A673 (cell line): ENCODE data around the gene AP1S3.

Experiments
- CTCF ChIP-seq: fragments of 300-800, 200-600 bp; sonication (generic); conservative IDR thresholded peaks from 2 replicates; pipeline ENCODE4 v1.5.1; 2017; ENCODE audit warnings: low read depth, mild to moderate bottlenecking, antibody characterized with exemption, low read length, moderate library complexity, mixed read lengths
- EZH2 ChIP-seq: fragments of 200-600 bp; sonication (generic); IDR thresholded peaks from 2 replicates; pipeline ENCODE4 v1.6.1; 2017; ENCODE audit warnings: borderline replicate concordance, low read depth, mild to moderate bottlenecking, mixed read lengths, antibody characterized with exemption, low read length; ENCODE audit not compliant: poor library complexity, severe bottlenecking

GRCh38 chr2:223822818-223823217 is 14.6 kb downstream of the AP1S3 start:
- TF ChIP-seq CTCF (no peak), EZH2 (no peak)
